Mesenchymal stem cell (in vitro differentiated cells and primary cell): ENCODE measurements around the gene ITGA5.

ENCODE experiments used
- DNase-seq: peaks from one replicate; pipeline ENCODE4 v3.0.0-alpha.2; 2013
- H2AFZ ChIP-seq: one replicate; pipeline ENCODE4 v1.6.1; 2013; ENCODE audit warnings: low read depth, mild to moderate bottlenecking, control low read depth, inconsistent platforms, low read length, moderate library complexity
- H2AK5ac ChIP-seq: 2 replicates; pipeline ENCODE4 v1.6.1; 2013; ENCODE audit warnings: low read length, moderate library complexity, mild to moderate bottlenecking, inconsistent platforms; ENCODE audit not compliant: severe bottlenecking
- H2BK120ac ChIP-seq: one replicate; pipeline ENCODE4 v1.6.1; 2013; ENCODE audit warnings: low read depth, mild to moderate bottlenecking, inconsistent platforms, low read length, moderate library complexity
- H2BK12ac ChIP-seq, 2 experiments: one replicate each; pipeline ENCODE4 v1.6.1; 2013; ENCODE audit warnings: inconsistent platforms in 2 of 2, low read length in 2 of 2, mild to moderate bottlenecking in 2 of 2, moderate library complexity in 2 of 2, control low read depth in 1 of 2
- H2BK15ac ChIP-seq: one replicate; pipeline ENCODE4 v1.6.1; 2013; ENCODE audit warnings: mild to moderate bottlenecking, low read depth, inconsistent platforms; ENCODE audit not compliant: poor library complexity, severe bottlenecking
- H2BK5ac ChIP-seq: 2 replicates; pipeline ENCODE4 v1.6.1; 2013; ENCODE audit warnings: low read depth, mild to moderate bottlenecking, low read length, control low read depth, inconsistent platforms; ENCODE audit not compliant: poor library complexity, severe bottlenecking
- H3K14ac ChIP-seq, 2 experiments: one replicate each; pipeline ENCODE4 v1.6.1; 2013; ENCODE audit warnings: inconsistent platforms in 2 of 2, low read length in 2 of 2, control low read depth in 1 of 2, mild to moderate bottlenecking in 1 of 2, moderate library complexity in 1 of 2
- H3K18ac ChIP-seq, 2 experiments: one replicate each; pipeline ENCODE4 v1.6.1; 2013; ENCODE audit warnings: inconsistent platforms in 2 of 2, low read length in 2 of 2, control low read depth in 1 of 2, low read depth in 1 of 2, mild to moderate bottlenecking in 1 of 2
- H3K23ac ChIP-seq, 2 experiments: one replicate each; pipeline ENCODE4 v1.6.1; 2013; ENCODE audit warnings: inconsistent platforms in 2 of 2, low read length in 2 of 2, mild to moderate bottlenecking in 2 of 2, moderate library complexity in 2 of 2, control low read depth in 1 of 2
- H3K27ac ChIP-seq: 2 replicates; pipeline ENCODE4 v1.5.1; 2013; ENCODE audit warnings: mild to moderate bottlenecking, moderate library complexity, low read length, control low read depth, inconsistent platforms; ENCODE audit not compliant: poor library complexity, severe bottlenecking
- H3K27me3 ChIP-seq, 2 experiments: 2 replicates each; pipeline versions ENCODE4 v1.6.1 to v1.7.0; 2013; ENCODE audit warnings: low read length in 2 of 2, mild to moderate bottlenecking in 2 of 2, moderate library complexity in 2 of 2, control low read depth in 1 of 2, inconsistent platforms in 1 of 2; ENCODE audit not compliant: control insufficient read depth in 1 of 2, insufficient read depth in 1 of 2
- H3K36me3 ChIP-seq, 2 experiments: 2 replicates each; pipeline versions ENCODE4 v1.6.1 to v1.7.0; 2013; ENCODE audit warnings: low read length in 2 of 2, control low read depth in 1 of 2, inconsistent platforms in 1 of 2, low read depth in 1 of 2, mild to moderate bottlenecking in 1 of 2; ENCODE audit not compliant: insufficient read depth in 2 of 2, control insufficient read depth in 1 of 2
- H3K4ac ChIP-seq, 2 experiments: one replicate each; pipeline ENCODE4 v1.6.1; 2013; ENCODE audit warnings: inconsistent platforms in 2 of 2, low read length in 2 of 2, mild to moderate bottlenecking in 2 of 2, moderate library complexity in 2 of 2, control low read depth in 1 of 2, low read depth in 1 of 2
- H3K4me1 ChIP-seq: 2 replicates; pipeline ENCODE4 v1.6.1; 2013; ENCODE audit warnings: low read depth, low read length, control low read depth; ENCODE audit not compliant: control insufficient read depth, insufficient read depth
- H3K4me2 ChIP-seq: 2 replicates; pipeline ENCODE4 v1.6.1; 2013; ENCODE audit warnings: low read length, mild to moderate bottlenecking, inconsistent platforms; ENCODE audit not compliant: poor library complexity, severe bottlenecking
- H3K4me3 ChIP-seq, 2 experiments: 2 replicates each; pipeline versions ENCODE4 v1.5.1 to v1.7.0; 2013; ENCODE audit warnings: low read length in 2 of 2, mild to moderate bottlenecking in 2 of 2, control low read depth in 1 of 2, low read depth in 1 of 2; ENCODE audit not compliant: insufficient read depth in 1 of 2
- H3K79me1 ChIP-seq: replicated peaks from 2 replicates; pipeline ENCODE4 v1.6.1; 2013; ENCODE audit warnings: mild to moderate bottlenecking, control low read depth, low read length, inconsistent platforms; ENCODE audit not compliant: poor library complexity, severe bottlenecking
- H3K9ac ChIP-seq: 2 replicates; pipeline ENCODE4 v1.7.0; 2013; ENCODE audit warnings: mild to moderate bottlenecking, low read length, moderate library complexity
- H3K9me3 ChIP-seq: 2 replicates; pipeline ENCODE4 v1.7.0; 2013; ENCODE audit warnings: mild to moderate bottlenecking, low read length; ENCODE audit not compliant: control insufficient read depth
- H4K8ac ChIP-seq: one replicate; pipeline ENCODE4 v1.6.1; 2013; ENCODE audit warnings: inconsistent platforms, mild to moderate bottlenecking, low read length, moderate library complexity
- H4K91ac ChIP-seq: one replicate; pipeline ENCODE4 v1.6.1; 2013; ENCODE audit warnings: mild to moderate bottlenecking, low read length, inconsistent platforms
- WGBS: methylation state at CpG from one replicate; pipeline ENCODE4 v1.1.7; 2013; ENCODE audit warnings: mixed read lengths; 5-methylcytosine and 5-hydroxymethylcytosine counted together

Gene ITGA5

DNA sequence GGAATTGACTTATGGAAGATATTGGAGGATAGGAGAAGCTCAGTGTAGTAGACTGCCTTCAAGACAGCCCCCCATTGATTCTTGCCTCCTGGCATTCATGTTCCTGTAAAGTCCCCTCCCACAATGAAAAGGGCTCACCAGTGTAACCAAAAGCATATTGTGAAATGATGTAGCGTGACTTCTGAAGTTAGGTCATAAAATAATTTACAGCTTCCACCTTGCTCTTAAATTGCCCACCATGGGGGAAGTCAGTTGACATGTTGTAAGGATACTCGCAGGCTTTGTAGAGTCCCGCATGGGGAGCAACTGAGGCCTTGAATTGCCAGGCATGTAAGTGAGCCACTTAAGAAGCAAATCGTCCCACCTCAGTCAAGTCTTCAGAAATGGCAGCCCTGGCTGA is 29.3 kb upstream of the ITGA5 start:
- no peak overlapping the region for H3K4me3 ChIP-seq
- no peak overlapping the region for H2BK5ac ChIP-seq
- no peak overlapping the region for H2BK15ac ChIP-seq
- no peak overlapping the region for H2AK5ac ChIP-seq
- no peak overlapping the region for H3K23ac ChIP-seq
- no peak overlapping the region for H3K4me2 ChIP-seq
- no peaks in the 10 kb centered on the region for H3K36me3 ChIP-seq
- no peak overlapping the region for H2BK120ac ChIP-seq
- H3K27ac ChIP-seq, result no peak overlapping the region
- 84% methylated on average over 3 of the region's 4 CpGs for WGBS
- H3K14ac ChIP-seq, result no peak overlapping the region
- no peak overlapping the region for H2AFZ ChIP-seq
- no peaks in the 10 kb centered on the region for H3K9me3 ChIP-seq
- no peak overlapping the region for H2BK12ac ChIP-seq
- H3K9ac ChIP-seq, result no peak overlapping the region
- no peak overlapping the region for H4K91ac ChIP-seq
- H3K4me1 ChIP-seq, result no peaks in the 10 kb centered on the region
- no peak for DNase-seq
- H4K8ac ChIP-seq, result no peak overlapping the region
- H3K4ac ChIP-seq, result no peak overlapping the region
- H3K27me3 ChIP-seq, result peaks cover 2 to 11% of the 10 kb centered on the region in 2 experiments
- H3K79me1 ChIP-seq, result no peaks in the 10 kb centered on the region
- no peak overlapping the region for H3K18ac ChIP-seq

GRCh38 chr12:54447917-54448316 is 28.9 kb upstream of the ITGA5 start:
- Histone ChIP-seq H3K4me3 (no peak overlapping the region), H3K79me1 (no peaks in the 10 kb centered on the region), H2BK15ac (no peak overlapping the region), H2BK12ac (no peak overlapping the region), H3K4me1 (no peaks in the 10 kb centered on the region), H2BK120ac (no peak overlapping the region), H2AK5ac (no peak overlapping the region), H3K36me3 (no peaks in the 10 kb centered on the region), H2BK5ac (no peak overlapping the region), H2AFZ (no peak overlapping the region), H3K27ac (no peak overlapping the region), H4K91ac (no peak overlapping the region), H4K8ac (no peak overlapping the region), H3K18ac (no peak overlapping the region), H3K9ac (no peak overlapping the region), H3K4me2 (no peak overlapping the region), H3K23ac (no peak overlapping the region), H3K27me3 (peaks cover 2 to 13% of the 10 kb centered on the region in 2 experiments), H3K9me3 (no peaks in the 10 kb centered on the region), H3K14ac (no peak overlapping the region), H3K4ac (no peak overlapping the region)
- no peak for DNase-seq
- WGBS, result no CpG with 5 or more reads among the region's 2 CpGs

DNA sequence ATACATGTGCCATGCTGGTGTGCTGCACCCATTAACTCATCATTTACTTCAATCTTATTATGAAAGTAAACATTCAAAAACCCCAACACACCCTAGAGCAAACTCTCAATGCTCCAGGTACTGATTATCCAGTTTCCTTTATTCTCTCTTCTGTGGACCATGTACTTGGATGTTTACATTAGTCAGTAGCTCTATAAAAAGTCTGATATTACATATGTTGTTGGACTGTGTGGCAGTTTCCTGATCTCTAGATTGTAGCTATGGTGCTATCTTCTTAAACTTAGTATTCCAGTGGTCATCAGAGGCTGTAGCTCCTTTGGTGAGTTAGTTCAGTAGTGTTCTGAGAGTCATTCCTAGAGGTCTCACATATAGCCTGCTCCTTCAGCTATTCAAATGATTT is 25.1 kb upstream of the ITGA5 start:
- H2BK12ac ChIP-seq, result no peak overlapping the region
- H3K4me1 ChIP-seq, result no peaks in the 10 kb centered on the region
- no peak overlapping the region for H2BK15ac ChIP-seq
- H3K79me1 ChIP-seq, result no peaks in the 10 kb centered on the region
- no peak overlapping the region for H4K91ac ChIP-seq
- H3K18ac ChIP-seq, result no peak overlapping the region
- no peak overlapping the region for H2AK5ac ChIP-seq
- no peak overlapping the region for H4K8ac ChIP-seq
- no peak overlapping the region for H3K27ac ChIP-seq
- no peak for DNase-seq
- H3K9me3 ChIP-seq, result no peaks in the 10 kb centered on the region
- no peak overlapping the region for H2BK120ac ChIP-seq
- no peak overlapping the region for H2BK5ac ChIP-seq
- H3K4me2 ChIP-seq, result no peak overlapping the region
- no peak overlapping the region for H3K4me3 ChIP-seq
- peaks cover 0 to 22% of the 10 kb centered on the region in 2 experiments for H3K27me3 ChIP-seq
- H3K4ac ChIP-seq, result no peak overlapping the region
- no peak overlapping the region for H3K23ac ChIP-seq
- no peak overlapping the region for H3K9ac ChIP-seq
- no peak overlapping the region for H2AFZ ChIP-seq
- H3K36me3 ChIP-seq, result no peaks in the 10 kb centered on the region
- H3K14ac ChIP-seq, result no peak overlapping the region

DNA sequence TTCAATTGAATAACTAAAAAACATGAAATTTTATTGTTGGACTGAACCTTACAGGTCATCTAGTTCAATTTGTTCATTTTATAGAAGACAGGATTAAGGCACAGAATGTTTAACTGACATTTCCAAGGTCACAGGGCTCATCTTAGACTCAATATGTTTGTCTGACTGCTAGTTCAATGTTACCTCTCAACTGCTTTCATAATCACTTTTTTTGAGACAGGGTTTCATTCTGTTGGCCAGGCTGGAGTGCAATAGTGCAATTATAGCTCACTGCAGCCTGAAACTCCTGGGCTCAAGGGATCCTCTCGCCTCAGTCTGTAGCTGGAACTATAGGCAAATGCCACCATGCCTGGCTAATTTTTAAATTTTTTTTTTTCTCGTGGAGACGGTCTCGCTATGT is 24.4 kb upstream of the ITGA5 start:
- Histone ChIP-seq H3K9ac (no peak overlapping the region), H2AK5ac (no peak overlapping the region), H3K27me3 (peaks cover 0 to 22% of the 10 kb centered on the region in 2 experiments), H3K9me3 (no peaks in the 10 kb centered on the region), H2BK5ac (no peak overlapping the region), H3K4me1 (peaks cover 2% of the 10 kb centered on the region), H3K36me3 (no peaks in the 10 kb centered on the region), H3K4me2 (no peak overlapping the region), H3K79me1 (no peaks in the 10 kb centered on the region), H3K4ac (no peak overlapping the region), H2BK12ac (no peak overlapping the region), H3K14ac (no peak overlapping the region), H2AFZ (no peak overlapping the region), H2BK15ac (no peak overlapping the region), H4K8ac (no peak overlapping the region), H2BK120ac (no peak overlapping the region), H4K91ac (no peak overlapping the region), H3K4me3 (no peak overlapping the region), H3K23ac (no peak overlapping the region), H3K27ac (no peak overlapping the region), H3K18ac (no peak overlapping the region)
- no peak for DNase-seq
- WGBS, result 93% methylated on average over 4 of the region's 4 CpGs
